KOPT-K1 (cell line): ENCODE data around the gene LRMDA.
"Not testable (repeated sequence)": the region's sequence is repeated elsewhere in the genome, so short reads cannot be mapped to it uniquely, and the experiment has no call there.

ENCODE experiments used
- H3K27ac ChIP-seq: fragments of 200-600 bp; sonication (generic); 2 replicates; pipeline ENCODE4 v1.5.1; 2016; ENCODE audit warnings: antibody characterized with exemption, mild to moderate bottlenecking, low read depth, low read length; ENCODE audit not compliant: poor library complexity, severe bottlenecking
- H3K36me3 ChIP-seq: fragments of 200-600 bp; sonication (generic); 2 replicates; pipeline ENCODE4 v1.5.1; 2017; ENCODE audit warnings: antibody characterized with exemption, mild to moderate bottlenecking, low read length, moderate library complexity; ENCODE audit not compliant: insufficient read depth
- H3K9me3 ChIP-seq: fragments of 200-600 bp; sonication (generic); 2 replicates; pipeline ENCODE4 v1.5.1; 2017; ENCODE audit warnings: antibody characterized with exemption, low read length, mild to moderate bottlenecking; ENCODE audit not compliant: insufficient read depth, poor library complexity, severe bottlenecking

The LRMDA gene

GRCh38 chr10:76040830-76041220, 609.4 kb downstream of the LRMDA start:
- H3K36me3 ChIP-seq, result no peaks in the 10 kb centered on the region
- no peak overlapping the region for H3K27ac ChIP-seq
- H3K9me3 ChIP-seq, result no peaks in the 10 kb centered on the region

DNA sequence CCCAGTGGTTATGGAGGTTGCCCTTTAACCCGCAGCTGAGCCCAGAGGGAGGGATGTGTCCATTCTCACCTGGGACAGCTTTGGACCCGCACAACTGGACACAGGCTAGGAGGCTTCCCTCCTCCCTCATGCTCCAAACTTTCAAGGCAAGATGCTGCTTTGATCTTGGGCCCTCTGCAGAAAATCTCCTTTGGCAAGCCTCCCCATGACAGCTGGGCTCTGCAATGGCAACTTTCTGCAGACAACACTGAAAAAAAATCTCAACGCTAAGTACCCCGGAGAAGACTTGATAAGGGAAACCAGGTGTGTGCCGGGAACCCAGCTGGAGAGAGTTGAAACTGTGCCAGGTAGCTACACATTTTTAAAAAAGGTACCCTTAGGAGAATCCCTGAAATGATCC, 610.1 kb downstream of the LRMDA start:
- no peak overlapping the region for H3K27ac ChIP-seq
- H3K36me3 ChIP-seq, result no peaks in the 10 kb centered on the region
- no peaks in the 10 kb centered on the region for H3K9me3 ChIP-seq

GRCh38 chr10:76043261-76043660, 611.8 kb downstream of the LRMDA start:
- H3K27ac ChIP-seq, result no peak overlapping the region
- no peaks in the 10 kb centered on the region for H3K9me3 ChIP-seq
- no peaks in the 10 kb centered on the region for H3K36me3 ChIP-seq

DNA sequence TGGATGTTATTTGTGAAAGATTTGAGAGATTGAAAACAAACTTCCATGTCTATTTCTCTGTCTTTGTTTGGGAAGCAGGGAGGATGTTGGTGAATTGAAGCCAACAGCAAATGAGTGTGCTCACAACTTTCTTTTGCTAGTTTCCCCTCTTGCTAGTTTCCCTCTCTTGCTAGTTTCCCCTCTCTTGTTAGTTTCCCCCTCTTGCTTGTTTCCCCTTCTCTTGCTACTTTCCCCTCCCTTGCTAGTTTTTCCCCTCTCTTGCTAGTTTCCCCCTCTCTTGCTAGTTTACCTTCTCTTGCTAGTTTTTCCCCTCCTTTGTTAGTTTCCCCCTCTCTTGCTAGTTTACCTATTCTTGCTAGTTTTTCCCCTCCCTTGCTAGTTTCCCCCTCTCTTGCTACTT, 613.3 kb downstream of the LRMDA start:
- Histone ChIP-seq H3K9me3 (no peaks in the 10 kb centered on the region), H3K36me3 (no peaks in the 10 kb centered on the region), H3K27ac (no peak overlapping the region)

DNA sequence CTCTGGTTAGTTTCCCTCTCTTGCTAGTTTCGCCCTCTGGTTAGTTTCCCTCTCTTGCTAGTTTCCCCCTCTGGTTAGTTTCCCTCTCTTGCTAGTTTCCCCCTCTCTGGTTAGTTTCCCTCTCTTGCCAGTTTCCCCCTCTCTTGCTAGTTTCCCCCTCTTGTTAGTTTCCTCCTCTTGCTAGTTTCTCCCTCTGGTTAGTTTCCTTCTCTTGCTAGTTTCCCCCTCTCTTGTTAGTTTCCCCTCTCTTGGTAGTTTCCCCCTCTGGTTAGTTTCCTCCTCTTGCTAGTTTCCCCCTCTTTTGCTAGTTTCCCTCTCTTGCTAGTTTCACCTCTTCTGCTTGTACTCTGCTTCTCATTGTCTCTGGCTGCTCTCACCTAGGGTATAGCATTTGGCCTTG, 613.8 kb downstream of the LRMDA start:
- Histone ChIP-seq H3K36me3 (no peaks in the 10 kb centered on the region), H3K27ac (no peak overlapping the region), H3K9me3 (no peaks in the 10 kb centered on the region)

GRCh38 chr10:76047521-76047920, 616.1 kb downstream of the LRMDA start:
- Histone ChIP-seq H3K36me3 (no peaks in the 10 kb centered on the region), H3K9me3 (no peaks in the 10 kb centered on the region), H3K27ac (no peak overlapping the region)

DNA sequence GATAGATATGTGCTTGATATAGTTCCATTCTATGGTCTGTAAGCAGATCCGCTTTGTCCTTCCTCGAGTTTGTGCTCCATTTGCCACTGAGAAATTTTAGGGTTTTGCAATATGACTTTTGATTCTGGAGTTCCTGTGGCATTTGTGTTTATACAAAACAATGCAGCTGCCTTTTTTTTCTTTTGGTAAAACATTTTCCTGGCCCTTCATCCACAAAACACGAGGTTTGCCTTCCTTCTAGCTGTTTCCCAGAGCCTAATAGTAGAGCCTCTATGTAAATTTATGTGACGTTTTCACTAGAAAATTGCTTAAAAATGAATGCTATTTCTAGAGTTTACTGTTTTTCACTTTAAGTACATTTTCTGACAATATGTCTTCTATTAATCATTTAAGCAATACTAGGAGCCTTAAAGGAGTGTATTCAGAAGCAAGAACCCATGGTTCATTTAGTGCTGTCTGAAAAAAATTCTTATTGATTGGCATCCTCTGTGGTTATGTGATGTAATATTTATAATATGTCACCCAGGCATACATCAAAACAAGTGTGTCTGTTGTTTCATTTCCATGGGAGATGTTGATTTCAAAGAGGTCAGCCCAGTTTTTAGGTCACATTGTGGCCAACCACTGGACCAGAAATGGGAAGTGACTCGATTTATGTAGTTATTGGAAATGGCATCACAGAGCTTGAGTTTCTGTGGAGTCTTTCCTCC, 618.3 kb downstream of the LRMDA start:
- Histone ChIP-seq H3K36me3 (no peaks in the 10 kb centered on the region), H3K9me3 (no peaks in the 10 kb centered on the region), H3K27ac (no peak overlapping the region)

DNA sequence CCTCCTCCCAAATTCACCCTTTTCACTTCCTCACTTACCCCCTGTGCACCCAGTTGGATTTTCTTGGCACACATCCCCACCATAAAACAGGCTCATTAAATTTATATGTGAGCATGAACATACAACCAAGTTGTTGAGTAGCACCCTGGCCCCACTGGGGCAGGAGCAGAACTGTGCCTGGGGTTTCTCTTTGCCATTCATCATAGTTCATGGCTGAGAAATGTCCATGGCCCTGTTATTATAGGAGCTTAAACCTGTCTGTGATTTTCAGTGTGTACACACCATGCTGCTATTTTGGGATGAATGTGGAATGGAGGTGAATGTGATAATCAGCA, 618.8 kb downstream of the LRMDA start:
- H3K27ac ChIP-seq, result no peak overlapping the region
- H3K36me3 ChIP-seq, result no peaks in the 10 kb centered on the region
- H3K9me3 ChIP-seq, result peaks cover 1% of the 10 kb centered on the region

GRCh38 chr10:76051007-76051936, 619.8 kb downstream of the LRMDA start:
- Histone ChIP-seq H3K9me3 (peaks cover 12% of the 10 kb centered on the region), H3K27ac (no peak overlapping the region), H3K36me3 (no peaks in the 10 kb centered on the region)

- no peaks in the 10 kb centered on the region for H3K36me3 ChIP-seq
- H3K27ac ChIP-seq, result no peak overlapping the region
- peaks cover 22% of the 10 kb centered on the region for H3K9me3 ChIP-seq
These were observed 621.5 kb downstream of the LRMDA start for GRCh38 chr10:76052682-76053503.

- Histone ChIP-seq H3K27ac (no peak overlapping the region), H3K36me3 (no peaks in the 10 kb centered on the region)
These were observed 624.0 kb downstream of the LRMDA start for GRCh38 chr10:76055466-76055865.

DNA sequence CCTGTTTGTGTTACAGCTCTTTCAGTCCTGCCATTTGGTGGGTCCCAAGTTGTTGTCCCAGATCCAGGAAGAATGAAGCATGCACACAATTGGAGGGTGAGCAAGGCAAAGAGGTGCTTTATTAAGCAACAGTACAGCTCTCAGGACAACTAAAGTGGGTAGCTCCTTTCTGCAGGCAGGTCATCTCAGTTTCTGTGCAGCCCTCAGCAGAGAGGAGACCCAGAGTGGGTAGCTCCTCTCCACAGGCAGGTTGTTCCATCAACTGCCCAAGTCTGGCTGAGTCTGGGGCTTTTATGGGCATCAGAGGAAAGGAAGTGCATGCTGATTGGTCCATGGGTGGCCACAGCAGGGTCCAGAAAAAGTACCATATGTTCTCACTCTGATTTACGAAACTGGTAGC, 624.5 kb downstream of the LRMDA start:
- H3K36me3 ChIP-seq, result no peaks in the 10 kb centered on the region
- peaks cover 22% of the 10 kb centered on the region for H3K9me3 ChIP-seq
- no peak overlapping the region for H3K27ac ChIP-seq

More at GRCh38 chr10:76055466-76055865, 624.0 kb downstream of the LRMDA start:
- peaks cover 22% of the 10 kb centered on the region for H3K9me3 ChIP-seq

DNA sequence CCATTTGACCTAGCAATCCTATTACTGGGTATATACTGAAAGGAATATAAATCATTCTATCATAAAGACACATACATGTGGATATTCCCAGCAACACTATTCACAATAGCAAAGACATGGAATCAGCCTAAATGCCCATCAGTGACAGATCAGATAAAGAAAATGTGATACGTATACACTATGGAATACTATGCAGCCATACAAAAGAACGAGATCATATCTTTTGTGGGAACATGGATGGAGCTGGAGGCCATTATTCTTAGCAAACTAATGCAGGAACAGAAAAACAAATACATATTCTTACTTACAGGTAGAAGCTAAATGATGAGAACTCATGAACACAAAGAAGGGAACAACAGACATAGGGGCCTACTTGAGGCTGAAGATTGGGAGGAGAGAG, 629.6 kb downstream of the LRMDA start:
- H3K36me3 ChIP-seq, H3K27ac ChIP-seq: not testable (repeated sequence)
- H3K9me3 ChIP-seq, result peaks cover 13% of the 10 kb centered on the region

DNA sequence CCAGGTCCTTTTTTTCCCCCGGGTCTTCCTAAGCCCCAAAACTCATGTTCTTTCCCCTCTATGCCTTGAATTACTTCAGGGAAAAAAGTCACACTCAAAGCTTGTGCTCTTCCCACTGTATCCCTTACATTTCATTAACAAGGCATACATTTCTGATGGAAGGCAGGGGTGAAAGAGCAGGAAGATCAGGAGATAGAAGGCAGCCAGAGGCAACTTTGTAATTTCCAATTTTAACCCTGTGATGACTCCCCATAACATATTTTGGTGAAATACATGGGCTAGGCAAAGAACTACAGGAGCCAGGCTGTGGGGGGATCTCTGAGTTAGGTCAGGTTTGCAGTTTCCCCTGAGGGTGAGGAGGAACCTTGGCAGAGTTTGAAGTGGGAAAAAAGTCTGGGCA, 635.0 kb downstream of the LRMDA start:
- Histone ChIP-seq H3K9me3 (no peaks in the 10 kb centered on the region), H3K36me3 (no peaks in the 10 kb centered on the region), H3K27ac (no peak overlapping the region)

DNA sequence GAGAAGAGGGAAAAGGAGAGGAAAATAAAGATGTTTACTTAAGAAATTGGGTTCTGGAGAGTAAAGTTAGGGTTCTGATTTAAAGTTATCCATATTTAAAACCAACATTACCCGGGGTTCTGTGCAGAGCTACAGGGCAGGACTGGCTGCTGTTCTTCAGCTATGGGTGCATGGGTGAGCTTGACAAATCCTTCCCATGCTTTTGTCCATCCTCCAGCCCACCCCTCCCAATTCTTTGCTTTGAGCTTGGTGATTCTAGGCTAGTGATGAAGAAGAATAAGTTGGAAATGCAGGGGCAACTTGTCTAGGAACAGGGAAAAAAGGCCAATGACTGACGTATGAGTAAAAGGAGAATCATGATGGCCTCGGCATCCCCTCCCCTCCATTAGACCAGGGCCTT, 636.0 kb downstream of the LRMDA start:
- no peaks in the 10 kb centered on the region for H3K36me3 ChIP-seq
- H3K27ac ChIP-seq, result no peak overlapping the region
- H3K9me3 ChIP-seq, result no peaks in the 10 kb centered on the region
